HUES6 (cell line): Measurements from ENCODE around the gene DAAM1.

Source experiments
- H3K27ac ChIP-seq: 2 replicates; pipeline ENCODE4 v1.7.0; 2013; ENCODE audit warnings: low read depth, mild to moderate bottlenecking, low read length, inconsistent platforms
- H3K27me3 ChIP-seq: 2 replicates; pipeline ENCODE4 v1.6.1; 2013; ENCODE audit warnings: low read length; ENCODE audit not compliant: control insufficient read depth, insufficient read depth
- H3K36me3 ChIP-seq: 2 replicates; pipeline ENCODE4 v1.6.1; 2013; ENCODE audit warnings: low read length; ENCODE audit not compliant: control insufficient read depth, insufficient read depth
- H3K4me1 ChIP-seq: 2 replicates; pipeline ENCODE4 v1.6.1; 2013; ENCODE audit warnings: low read length; ENCODE audit not compliant: control insufficient read depth, insufficient read depth
- H3K4me3 ChIP-seq: 2 replicates; pipeline ENCODE4 v1.5.1; 2013; ENCODE audit warnings: low read depth, low read length
- H3K9ac ChIP-seq: one replicate; pipeline ENCODE4 v1.6.1; 2013; ENCODE audit warnings: mild to moderate bottlenecking, low read length
- H3K9me3 ChIP-seq: 2 replicates; pipeline ENCODE4 v1.6.1; 2013; ENCODE audit warnings: low read depth, low read length; ENCODE audit not compliant: control insufficient read depth, insufficient read depth

DAAM1 gene

GRCh38 chr14:59244581-59244980, 56.1 kb downstream of the DAAM1 start:
- peaks cover 4% of the 10 kb centered on the region; the same call in 1 of the 2 replicates for H3K9me3 ChIP-seq
- H3K36me3 ChIP-seq = no peaks in the 10 kb centered on the region
- no peak overlapping the region for H3K27ac ChIP-seq
- H3K9ac ChIP-seq = no peak overlapping the region
- no peaks in the 10 kb centered on the region for H3K27me3 ChIP-seq
- H3K4me3 ChIP-seq = no peak overlapping the region
- H3K4me1 ChIP-seq = peaks cover 14% of the 10 kb centered on the region; the same call in 1 of the 2 replicates

GRCh38 chr14:59245809-59246295, 57.4 kb downstream of the DAAM1 start:
- Histone ChIP-seq H3K9ac (no peak overlapping the region), H3K4me1 (peaks cover 14% of the 10 kb centered on the region; the same call in 1 of the 2 replicates), H3K36me3 (no peaks in the 10 kb centered on the region), H3K27me3 (no peaks in the 10 kb centered on the region), H3K27ac (no peak overlapping the region), H3K9me3 (peaks cover 4% of the 10 kb centered on the region; the same call in 1 of the 2 replicates), H3K4me3 (no peak overlapping the region)

- Histone ChIP-seq H3K4me1 (peaks cover 14% of the 10 kb centered on the region), H3K4me3 (no peak overlapping the region), H3K9me3 (peaks cover 4% of the 10 kb centered on the region; the same call in 1 of the 2 replicates), H3K27ac (no peak overlapping the region), H3K9ac (no peak overlapping the region), H3K27me3 (no peaks in the 10 kb centered on the region), H3K36me3 (no peaks in the 10 kb centered on the region)
Measured at GRCh38 chr14:59246566-59246965, 58.1 kb downstream of the DAAM1 start.

DNA sequence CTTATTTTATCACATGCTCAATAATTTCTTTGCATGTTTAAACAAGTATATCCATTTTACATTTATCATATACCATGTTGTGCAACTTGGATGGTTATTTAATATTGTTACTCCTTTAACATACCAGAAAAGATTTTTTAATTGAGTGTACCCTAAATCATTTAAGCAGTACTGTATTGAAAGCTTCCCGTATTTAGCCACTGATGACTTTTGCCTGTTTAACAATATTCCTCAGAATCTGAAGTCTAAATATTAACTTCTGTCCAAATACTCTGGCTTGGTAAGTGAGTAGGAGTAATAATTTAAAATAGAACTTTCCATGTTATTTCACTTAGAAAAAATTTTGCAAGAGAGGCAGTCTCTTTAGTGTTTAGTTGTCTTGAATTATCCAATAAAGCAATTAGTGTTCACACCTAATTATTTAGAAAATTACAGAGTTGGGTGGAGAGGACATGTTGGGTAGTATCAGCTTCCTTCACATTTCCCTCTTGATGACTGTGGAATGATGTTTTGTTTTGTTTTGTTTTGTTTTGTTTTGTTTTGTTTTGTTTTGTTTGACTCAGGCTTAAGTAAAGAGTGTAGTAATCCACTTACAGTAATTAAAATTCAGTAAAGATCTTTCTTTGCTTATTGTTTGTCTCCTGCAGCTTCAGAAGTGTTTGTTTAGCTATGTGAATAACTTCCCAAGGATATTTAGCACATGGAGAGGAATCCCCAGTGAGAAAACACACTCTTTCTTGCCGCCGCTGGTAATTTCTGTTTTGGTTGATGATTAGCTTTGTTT, 59.5 kb downstream of the DAAM1 start:
- H3K27ac ChIP-seq = no peak overlapping the region
- H3K36me3 ChIP-seq = no peaks in the 10 kb centered on the region
- H3K4me3 ChIP-seq = no peak overlapping the region
- peaks cover 4% of the 10 kb centered on the region; the same call in 1 of the 2 replicates for H3K9me3 ChIP-seq
- peaks cover 14% of the 10 kb centered on the region for H3K4me1 ChIP-seq
- no peak overlapping the region for H3K9ac ChIP-seq
- H3K27me3 ChIP-seq = no peaks in the 10 kb centered on the region

GRCh38 chr14:59249029-59249428, 60.6 kb downstream of the DAAM1 start:
- H3K36me3 ChIP-seq = no peaks in the 10 kb centered on the region
- H3K27me3 ChIP-seq = no peaks in the 10 kb centered on the region
- no peak overlapping the region for H3K27ac ChIP-seq
- H3K4me1 ChIP-seq = peaks cover 16% of the 10 kb centered on the region
- H3K9me3 ChIP-seq = no peaks in the 10 kb centered on the region
- no peak overlapping the region for H3K9ac ChIP-seq
- H3K4me3 ChIP-seq = no peak overlapping the region

GRCh38 chr14:59251811-59252771, 63.6 kb downstream of the DAAM1 start:
- Histone ChIP-seq H3K27me3 (no peaks in the 10 kb centered on the region), H3K27ac (no peak overlapping the region), H3K4me3 (no peak overlapping the region), H3K36me3 (no peaks in the 10 kb centered on the region), H3K9me3 (no peaks in the 10 kb centered on the region), H3K4me1 (peaks cover 26% of the 10 kb centered on the region), H3K9ac (no peak overlapping the region)

DNA sequence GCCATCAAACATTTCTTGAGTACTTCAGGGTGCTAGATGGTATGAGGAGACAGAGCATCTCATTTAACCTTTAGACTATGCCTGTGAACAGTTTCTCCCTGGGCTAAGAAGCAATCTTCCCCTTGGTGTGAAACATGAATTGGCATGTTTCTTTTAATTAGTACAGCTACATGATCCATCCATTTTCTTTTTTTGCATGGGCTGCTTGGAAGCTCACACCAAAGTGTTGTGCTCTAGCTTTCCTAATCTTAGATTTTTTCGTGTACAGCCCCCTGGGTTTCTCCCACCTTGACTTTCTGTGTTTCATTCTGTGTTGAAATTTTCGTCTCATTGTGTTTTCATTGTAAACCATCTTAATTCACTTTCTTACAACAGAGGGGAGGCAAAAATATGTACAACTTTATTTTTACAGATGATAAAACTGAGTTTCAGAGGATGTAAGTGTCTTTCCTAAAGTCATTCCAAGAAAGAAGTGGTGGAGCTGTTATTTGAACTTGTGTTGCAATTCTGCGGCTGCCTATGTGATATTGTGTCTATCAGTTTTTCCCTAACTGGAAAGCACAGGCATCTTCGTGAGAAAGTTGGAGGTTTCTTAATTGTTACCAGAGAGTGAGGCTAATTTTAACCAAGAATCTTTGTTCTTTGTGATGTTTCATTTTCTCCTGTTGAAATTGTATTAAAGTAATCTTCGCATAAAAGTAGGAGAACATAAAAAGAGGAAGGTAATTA, 64.5 kb downstream of the DAAM1 start:
- no peaks in the 10 kb centered on the region for H3K9me3 ChIP-seq
- no peak overlapping the region for H3K9ac ChIP-seq
- no peaks in the 10 kb centered on the region for H3K27me3 ChIP-seq
- H3K4me1 ChIP-seq = peaks cover 21% of the 10 kb centered on the region
- H3K4me3 ChIP-seq = no peak overlapping the region
- no peak overlapping the region for H3K27ac ChIP-seq
- H3K36me3 ChIP-seq = no peaks in the 10 kb centered on the region

DNA sequence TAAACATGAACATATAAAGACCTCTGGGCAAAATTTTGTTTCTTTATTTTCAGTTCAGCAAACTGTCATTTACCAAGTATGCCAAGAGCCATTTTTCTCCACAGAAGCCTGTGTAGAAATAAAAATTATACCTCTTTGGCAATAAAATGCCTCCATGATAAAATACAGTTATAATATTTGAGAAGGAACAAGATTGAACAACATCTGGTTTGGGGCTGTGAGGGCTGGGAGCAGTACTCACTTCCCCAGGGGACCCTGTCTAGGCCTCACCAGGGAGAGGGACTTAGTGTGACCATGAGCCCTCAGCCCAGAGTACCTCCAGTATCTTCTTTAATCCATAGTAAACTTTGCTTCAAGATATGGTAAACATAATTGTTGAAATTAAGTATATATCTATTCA, 65.1 kb downstream of the DAAM1 start:
- Histone ChIP-seq H3K9ac (no peak overlapping the region), H3K4me1 (peaks cover 17% of the 10 kb centered on the region), H3K27ac (no peak overlapping the region), H3K4me3 (no peak overlapping the region), H3K9me3 (no peaks in the 10 kb centered on the region), H3K36me3 (no peaks in the 10 kb centered on the region), H3K27me3 (no peaks in the 10 kb centered on the region)

GRCh38 chr14:59254146-59254910, 65.9 kb downstream of the DAAM1 start:
- no peak overlapping the region for H3K9ac ChIP-seq
- H3K4me1 ChIP-seq = peaks cover 17% of the 10 kb centered on the region
- no peaks in the 10 kb centered on the region for H3K9me3 ChIP-seq
- no peaks in the 10 kb centered on the region for H3K27me3 ChIP-seq
- H3K36me3 ChIP-seq = no peaks in the 10 kb centered on the region
- H3K27ac ChIP-seq = 0 out of 2 replicates have a peak overlapping the region, but pooled peaks have one; percentile 7
- no peak overlapping the region for H3K4me3 ChIP-seq
